MCF 10A (cell line): ENCODE data around the gene APBA1. TPM values are rescaled to one million over a fixed set of nuclear protein-coding genes. Genes with fewer than 3 reads are reported as not detected.

Source experiments
- BruUV-seq: library from RNA; stranded (reverse); fragments of 400-500 nt; replicated peaks from 2 replicates; lab custom pipeline; 2021; lab: Mats Ljungman, UMichigan
- CTCF ChIA-PET: fragments of 300-600 bp; sonication (Branson Sonifier 250); formaldehyde crosslinking; extraction: SDS; loops from one replicate; lab custom pipeline; 2021; ENCODE audit warnings: antibody characterized with exemption, inconsistent platforms; lab: Yijun Ruan, JAX
- POLR2A ChIA-PET: fragments of 300-600, 350-650 bp; sonication (Branson Sonifier 250); formaldehyde crosslinking; extraction: SDS; loops from one replicate; lab custom pipeline; 2020; ENCODE audit warnings: antibody characterized with exemption, inconsistent platforms; lab: Yijun Ruan, JAX
- DNase-seq: peaks from one replicate; pipeline ENCODE4 v3.0.0-alpha.2; 2018; ENCODE audit not compliant: unreplicated experiment
- H3K27ac Mint-ChIP-seq: one replicate; pipeline ENCODE4 v1.8.0; 2022; ENCODE audit warnings: mild to moderate bottlenecking, low read depth, mixed read lengths; ENCODE audit not compliant: unreplicated experiment
- H3K27me3 Mint-ChIP-seq: one replicate; pipeline ENCODE4 v1.8.0; 2022; ENCODE audit warnings: mixed read lengths; ENCODE audit not compliant: insufficient read depth, unreplicated experiment
- H3K36me3 Mint-ChIP-seq: one replicate; pipeline ENCODE4 v1.8.0; 2022; ENCODE audit warnings: mild to moderate bottlenecking, moderate library complexity, mixed read lengths; ENCODE audit not compliant: insufficient read depth, unreplicated experiment
- H3K4me1 Mint-ChIP-seq: one replicate; pipeline ENCODE4 v1.8.0; 2022; ENCODE audit warnings: mixed read lengths; ENCODE audit not compliant: insufficient read depth, unreplicated experiment
- H3K4me3 Mint-ChIP-seq: one replicate; pipeline ENCODE4 v1.8.0; 2022; ENCODE audit warnings: mild to moderate bottlenecking, moderate library complexity, mixed read lengths; ENCODE audit not compliant: unreplicated experiment
- H3K9me3 Mint-ChIP-seq: one replicate; pipeline ENCODE4 v1.8.0; 2022; ENCODE audit warnings: mixed read lengths; ENCODE audit not compliant: unreplicated experiment
- CTCF ChIP-seq: fragments of 200-600 bp; IDR thresholded peaks from one replicate; pipeline ENCODE4 v1.8.0; 2022; ENCODE audit warnings: antibody characterized with exemption, mild to moderate bottlenecking; ENCODE audit not compliant: unreplicated experiment
- intact Hi-C: fragments of 100-400 bp; cut with micrococcal nuclease; formaldehyde crosslinking; loops from 2 replicates; pipeline ENCODE4 v1.14.1; 2022
- total RNA-seq: library from RNA; stranded (reverse); gene quantifications from 2 replicates; pipeline ENCODE4 v1.2.3, GENCODE V29; 2022

Gene APBA1
- total RNA-seq, 1 experiment from 2014 or later, result 0.07 TPM

GRCh38 chr9:69513141-69513820, 158.9 kb downstream of the APBA1 start:
- DNase-seq, result no peak
- H3K27ac Mint-ChIP-seq, result no peak overlapping the region
- H3K4me3 Mint-ChIP-seq, result no peak overlapping the region
- H3K4me1 Mint-ChIP-seq, result no peaks in the 10 kb centered on the region
- TF ChIP-seq CTCF, result no peak
- ChIA-PET POLR2A (no interaction called here), CTCF (interaction anchor here (0.9 kb wide), 1 partner anchor 91 kb away, joined by 5 read pairs; no protein-coding TSS in a partner anchor)
- no peaks in the 10 kb centered on the region for H3K27me3 Mint-ChIP-seq
- H3K36me3 Mint-ChIP-seq, result no peaks in the 10 kb centered on the region
- no peaks in the 10 kb centered on the region for H3K9me3 Mint-ChIP-seq
- intact Hi-C loops, result no loop called here
- BruUV-seq, result no TSS peak

- Mint-ChIP-seq H3K9me3 (no peaks in the 10 kb centered on the region), H3K4me3 (no peak overlapping the region), H3K27me3 (no peaks in the 10 kb centered on the region), H3K4me1 (peaks cover 12% of the 10 kb centered on the region), H3K27ac (no peak overlapping the region), H3K36me3 (no peaks in the 10 kb centered on the region)
- CTCF ChIA-PET, result interaction anchor here (0.7 kb wide), 1 partner anchor 79 kb away, joined by 3 read pairs; no protein-coding TSS in a partner anchor
- DNase-seq, result no peak
- no TSS peak for BruUV-seq
- POLR2A ChIA-PET, result no interaction called here
- no peak for TF ChIP-seq CTCF
- intact Hi-C loops, result no loop called here
Measured at GRCh38 chr9:69504058-69504457, 168.1 kb downstream of the APBA1 start.

- no peaks in the 10 kb centered on the region for H3K27me3 Mint-ChIP-seq
- no peaks in the 10 kb centered on the region for H3K36me3 Mint-ChIP-seq
- H3K4me3 Mint-ChIP-seq, result no peak overlapping the region
- CTCF ChIA-PET, result interaction anchor here (0.6 to 1.8 kb wide), 2 partner anchors 81 to 1865 kb away, joined by 3 read pairs; no protein-coding TSS in a partner anchor
- peak; percentile 23 for DNase-seq
- POLR2A ChIA-PET, result no interaction called here
- intact Hi-C loops, result no loop called here
- no peaks in the 10 kb centered on the region for H3K9me3 Mint-ChIP-seq
- no peak for TF ChIP-seq CTCF
- peaks cover 12% of the 10 kb centered on the region for H3K4me1 Mint-ChIP-seq
- BruUV-seq, result no TSS peak
- H3K27ac Mint-ChIP-seq, result no peak overlapping the region
Measured at GRCh38 chr9:69502671-69503301, 169.4 kb downstream of the APBA1 start.

GRCh38 chr9:69500896-69501295, 171.3 kb downstream of the APBA1 start:
- no peak for DNase-seq
- Mint-ChIP-seq H3K36me3 (no peaks in the 10 kb centered on the region), H3K27ac (no peak overlapping the region), H3K4me1 (peaks cover 12% of the 10 kb centered on the region), H3K9me3 (no peaks in the 10 kb centered on the region), H3K27me3 (no peaks in the 10 kb centered on the region), H3K4me3 (no peak overlapping the region)
- TF ChIP-seq CTCF, result no peak
- no TSS peak for BruUV-seq
- ChIA-PET POLR2A (no interaction called here), CTCF (interaction anchor here (0.5 to 1.8 kb wide), 3 partner anchors 42 to 920 kb away, joined by 3 to 4 read pairs (median 3); no protein-coding TSS in a partner anchor)
- intact Hi-C loops, result no loop called here
